Bronchial epithelial cell (primary cell): ENCODE measurements around the gene CDK6. TPM values are rescaled to one million over a fixed set of nuclear protein-coding genes. Genes with fewer than 3 reads are reported as not detected.
A peak's percentile ranks its signal among the peaks of the same experiment; 100 is the strongest.

Experiments
- DNase-seq: peaks from one replicate; pipeline ENCODE4 v3.0.0-alpha.2; 2010; ENCODE audit warnings: low read depth
- FAIRE-seq: peaks from 2 replicates; lab custom pipeline; 2011; peaks lifted over from hg19 to GRCh38; lab: Jason Lieb, UNC
- H3K27me3 ChIP-seq: 2 replicates; pipeline ENCODE4 v1.5.1; 2011; ENCODE audit warnings: low read length; ENCODE audit not compliant: control insufficient read depth, insufficient read depth
- H3K36me3 ChIP-seq: 2 replicates; pipeline ENCODE4 v1.5.1; 2011; ENCODE audit warnings: low read length; ENCODE audit not compliant: control insufficient read depth, insufficient read depth
- H3K4me3 ChIP-seq: 2 replicates; pipeline ENCODE4 v1.5.1; 2011; ENCODE audit warnings: mild to moderate bottlenecking, low read depth, low read length, control low read depth
- CTCF ChIP-seq: IDR thresholded peaks from 2 replicates; pipeline ENCODE4 v1.5.1; 2011; ENCODE audit warnings: mild to moderate bottlenecking, moderate library complexity, low read length, control low read depth, inconsistent platforms; ENCODE audit not compliant: insufficient read depth, severe bottlenecking
- total RNA-seq: library from RNA; depleted of rRNA; stranded (reverse); fragments of >200 nt; gene quantifications from 2 replicates; pipeline ENCODE4 v1.2.1, GENCODE V29; 2014

Gene CDK6
- total RNA-seq, 1 donor from 2014 or later = 52.9 TPM

- no peak for TF ChIP-seq CTCF
- Histone ChIP-seq H3K4me3 (no peak overlapping the region), H3K36me3 (no peaks in the 10 kb centered on the region), H3K27me3 (no peaks in the 10 kb centered on the region)
- FAIRE-seq (no peak), DNase-seq (no peak)
Observed at GRCh38 chr7:92694211-92694610, 142.2 kb downstream of the CDK6 start.

- H3K4me3 ChIP-seq = no peak overlapping the region
- H3K36me3 ChIP-seq = no peaks in the 10 kb centered on the region
- TF ChIP-seq CTCF = no peak
- DNase-seq = no peak
- H3K27me3 ChIP-seq = no peaks in the 10 kb centered on the region
- peak; percentile 43 for FAIRE-seq
Observed at GRCh38 chr7:92693519-92693918, 142.9 kb downstream of the CDK6 start.

GRCh38 chr7:92691578-92691977 is 144.8 kb downstream of the CDK6 start:
- DNase-seq (peak; percentile 65), FAIRE-seq (no peak)
- no peak overlapping the region for H3K4me3 ChIP-seq
- H3K36me3 ChIP-seq = no peaks in the 10 kb centered on the region
- peak; percentile 31 for TF ChIP-seq CTCF
- H3K27me3 ChIP-seq = no peaks in the 10 kb centered on the region

GRCh38 chr7:92685136-92686042 is 151.0 kb downstream of the CDK6 start:
- Histone ChIP-seq H3K4me3 (no peak overlapping the region), H3K36me3 (no peaks in the 10 kb centered on the region), H3K27me3 (no peaks in the 10 kb centered on the region)
- TF ChIP-seq CTCF = no peak
- DNase-seq (no peak), FAIRE-seq (no peak)

- no peak overlapping the region for H3K4me3 ChIP-seq
- DNase-seq = no peak
- H3K27me3 ChIP-seq = no peaks in the 10 kb centered on the region
- no peak for FAIRE-seq
- H3K36me3 ChIP-seq = no peaks in the 10 kb centered on the region
- no peak for TF ChIP-seq CTCF
Observed at GRCh38 chr7:92684274-92684673, 152.1 kb downstream of the CDK6 start.
